H1 (cell line): ENCODE measurements around the gene SGSH. TPM values are rescaled to one million over a fixed set of nuclear protein-coding genes. Genes with fewer than 3 reads are reported as not detected.

Source experiments
- CTCF ChIA-PET: fragments of 300-600 bp; sonication (Branson Sonifier 250); formaldehyde crosslinking; loops from one replicate; lab custom pipeline; 2021; ENCODE audit not compliant: partially characterized antibody; lab: Charles Lee
- POLR2A ChIA-PET: fragments of 300-600 bp; sonication (Branson Sonifier 250); formaldehyde crosslinking; loops from one replicate; lab custom pipeline; 2021; ENCODE audit warnings: inconsistent platforms; ENCODE audit not compliant: partially characterized antibody; lab: Charles Lee
- DNase-seq, 2 experiments: peaks; one replicate each; pipeline versions ENCODE4 v3.0.0 to v3.0.0-alpha.2; 2010 to 2022; ENCODE audit warnings: low spot score in 2 of 2, low read depth in 1 of 2, mixed read lengths in 1 of 2
- FAIRE-seq: peaks from 2 replicates; lab custom pipeline; 2011; peaks lifted over from hg19 to GRCh38; lab: Jason Lieb, UNC
- H2AFZ ChIP-seq: 2 replicates; pipeline ENCODE4 v1.8.1; 2012; ENCODE audit warnings: low read length, inconsistent platforms
- H2AK5ac ChIP-seq: 2 replicates; pipeline ENCODE4 v1.6.1; 2013; ENCODE audit warnings: low read depth, low read length
- H2BK120ac ChIP-seq: replicated peaks from 2 replicates; pipeline ENCODE3; 2013; ENCODE audit warnings: low read depth, low read length, inconsistent platforms
- H2BK12ac ChIP-seq: 2 replicates; pipeline ENCODE4 v1.6.1; 2013; ENCODE audit warnings: low read depth, low read length
- H2BK15ac ChIP-seq: 2 replicates; pipeline ENCODE4 v1.6.1; 2013; ENCODE audit warnings: low read length
- H2BK20ac ChIP-seq: 2 replicates; pipeline ENCODE4 v1.6.1; 2013; ENCODE audit warnings: low read length
- H2BK5ac ChIP-seq: 2 replicates; pipeline ENCODE4 v1.6.1; 2013; ENCODE audit warnings: low read depth, low read length
- H3K14ac ChIP-seq: 2 replicates; pipeline ENCODE4 v1.6.1; 2013; ENCODE audit warnings: inconsistent platforms; ENCODE audit not compliant: insufficient read length
- H3K18ac ChIP-seq: 2 replicates; pipeline ENCODE4 v1.6.1; 2013; ENCODE audit warnings: low read length; ENCODE audit errors: extremely low read depth
- H3K23ac ChIP-seq: 2 replicates; pipeline ENCODE4 v1.6.1; 2013; ENCODE audit warnings: inconsistent platforms; ENCODE audit not compliant: insufficient read length
- H3K23me2 ChIP-seq: 2 replicates; pipeline ENCODE4 v1.6.1; 2013; ENCODE audit warnings: low read depth, low read length
- H3K27ac ChIP-seq: 2 replicates; pipeline ENCODE4 v1.6.1; 2011; ENCODE audit warnings: low read depth, low read length, inconsistent platforms
- H3K27me3 ChIP-seq, 4 experiments: replicated peaks in 1 of 4; 1 replicate in 1 of 4; 2 replicates in 3 of 4; pipeline versions ENCODE4 v1.6.1 to v1.8.1; 2011 to 2013; ENCODE audit warnings: low read length in 3 of 4, mild to moderate bottlenecking in 3 of 4, inconsistent platforms in 2 of 4, mixed read lengths in 2 of 4, moderate library complexity in 1 of 4; ENCODE audit not compliant: control insufficient read depth in 3 of 4, insufficient read depth in 3 of 4; ENCODE audit errors: extremely low read depth in 1 of 4
- H3K36me3 ChIP-seq, 4 experiments: 2 replicates each; pipeline versions ENCODE4 v1.6.1 to v1.8.1; 2011 to 2013; ENCODE audit warnings: mild to moderate bottlenecking in 4 of 4, low read length in 3 of 4, moderate library complexity in 2 of 4, control low read depth in 1 of 4, inconsistent platforms in 1 of 4; ENCODE audit not compliant: insufficient read depth in 4 of 4, control insufficient read depth in 2 of 4
- H3K4ac ChIP-seq: replicated peaks from 2 replicates; pipeline ENCODE3; 2013; ENCODE audit warnings: low read length, low read depth, mixed read lengths, inconsistent platforms; ENCODE audit not compliant: insufficient read length
- H3K4me1 ChIP-seq, 4 experiments: replicated peaks in 1 of 4; 1 replicate in 1 of 4; 2 replicates in 3 of 4; pipeline versions ENCODE4 v1.6.1 to v1.8.1; 2011 to 2013; ENCODE audit warnings: low read length in 3 of 4, inconsistent platforms in 2 of 4, mixed read lengths in 1 of 4; ENCODE audit not compliant: insufficient read depth in 4 of 4, control insufficient read depth in 3 of 4
- H3K4me2 ChIP-seq, 2 experiments: 2 replicates each; pipeline versions ENCODE4 v1.6.1 to v1.8.1; 2011 to 2013; ENCODE audit warnings: low read depth in 2 of 2, low read length in 2 of 2, control low read depth in 1 of 2, inconsistent platforms in 1 of 2, mild to moderate bottlenecking in 1 of 2; ENCODE audit not compliant: insufficient read depth in 1 of 2
- H3K4me3 ChIP-seq, 4 experiments: fragments of 200-600, 300-600 bp in 1 of 4; sonication (generic), shearing (Covaris generic), sonication (Bioruptor Twin) in 1 of 4; 2 replicates each; pipeline versions ENCODE4 v1.5.1 to v1.8.1; 2011 to 2016; ENCODE audit warnings: low read length in 4 of 4, low read depth in 3 of 4, control low read depth in 2 of 4, inconsistent platforms in 2 of 4, mild to moderate bottlenecking in 2 of 4, mixed read lengths in 1 of 4, moderate library complexity in 1 of 4; ENCODE audit not compliant: insufficient read depth in 2 of 4; ENCODE audit errors: extremely low read depth in 1 of 4
- H3K56ac ChIP-seq: replicated peaks from 2 replicates; pipeline ENCODE3; 2013; ENCODE audit warnings: low read depth, mild to moderate bottlenecking, mixed read lengths, low read length, inconsistent platforms; ENCODE audit not compliant: insufficient read length
- H3K79me1 ChIP-seq: 2 replicates; pipeline ENCODE4 v1.6.1; 2013; ENCODE audit warnings: low read depth, low read length, control low read depth
- H3K79me2 ChIP-seq, 2 experiments: 2 replicates each; pipeline versions ENCODE4 v1.6.1 to v1.8.1; 2012 to 2013; ENCODE audit warnings: low read length in 2 of 2, mild to moderate bottlenecking in 2 of 2, inconsistent platforms in 1 of 2; ENCODE audit not compliant: insufficient read depth in 2 of 2, control insufficient read depth in 1 of 2
- H3K9ac ChIP-seq, 4 experiments: replicated peaks in 1 of 4; 1 replicate in 1 of 4; 2 replicates in 3 of 4; pipeline versions ENCODE4 v1.6.1 to v1.8.1; 2011 to 2013; ENCODE audit warnings: low read depth in 3 of 4, low read length in 3 of 4, control low read depth in 2 of 4, mild to moderate bottlenecking in 2 of 4, moderate library complexity in 2 of 4, inconsistent platforms in 1 of 4; ENCODE audit errors: extremely low read depth in 1 of 4
- H3K9me3 ChIP-seq, 2 experiments: 2 replicates each; pipeline versions ENCODE4 v1.6.1 to v1.8.1; 2012 to 2013; ENCODE audit warnings: mild to moderate bottlenecking in 2 of 2, moderate library complexity in 2 of 2, control low read depth in 1 of 2, inconsistent platforms in 1 of 2, low read depth in 1 of 2, low read length in 1 of 2, mixed read lengths in 1 of 2; ENCODE audit not compliant: insufficient read depth in 2 of 2
- H4K20me1 ChIP-seq, 2 experiments: replicated peaks in 1 of 2; 2 replicates each; pipeline versions ENCODE3 to v1.8.1; 2011 to 2013; ENCODE audit warnings: inconsistent platforms in 2 of 2, low read length in 2 of 2, mild to moderate bottlenecking in 1 of 2; ENCODE audit not compliant: insufficient read depth in 2 of 2, control insufficient read depth in 1 of 2
- H4K5ac ChIP-seq: 2 replicates; pipeline ENCODE4 v1.6.1; 2013; ENCODE audit warnings: low read length, low read depth, mixed read lengths, inconsistent platforms; ENCODE audit not compliant: insufficient read length
- H4K8ac ChIP-seq: 2 replicates; pipeline ENCODE4 v1.8.0; 2013; ENCODE audit warnings: mild to moderate bottlenecking, moderate library complexity, low read length, inconsistent platforms; ENCODE audit not compliant: insufficient read depth; ENCODE audit errors: extremely low read depth
- H4K91ac ChIP-seq: replicated peaks from 2 replicates; pipeline ENCODE3; 2013; ENCODE audit warnings: low read length, mixed read lengths, inconsistent platforms; ENCODE audit not compliant: insufficient read length
- USF2 ChIP-seq: IDR thresholded peaks from 2 replicates; pipeline ENCODE4 v1.6.1; 2011; ENCODE audit warnings: low read length, improper control_type of control experiment
- WGBS, 2 experiments: shearing (Covaris generic) in 1 of 2; methylation state at CpG; one replicate each; pipeline versions ENCODE4 v1.1.6 to v1.1.7; 2013 to 2015; ENCODE audit warnings: low lambda C conversion rate in 2 of 2, mixed read lengths in 2 of 2, inconsistent platforms in 1 of 2, low coverage in 1 of 2, missing lambda C conversion rate in 1 of 2; ENCODE audit not compliant: insufficient replicate concordance in 2 of 2, insufficient coverage in 1 of 2, insufficient read length in 1 of 2; ENCODE audit errors: extremely low coverage in 1 of 2, missing lambda C conversion rate in 1 of 2; 5-methylcytosine and 5-hydroxymethylcytosine counted together
- polyA plus RNA-seq, 7 experiments: library from polyadenylated mRNA; depleted of rRNA in 3 of 7; stranded (reverse) in 5 of 7; unstranded in 2 of 7; fragments of >200 nt in 5 of 7; fragments of 200-250 nt in 2 of 7; gene quantifications; 1 replicate in 5 of 7; 2 replicates in 1 of 7; 4 replicates in 1 of 7; pipeline versions ENCODE4 v1.2.1 to v1.2.3, GENCODE V29; 2011 to 2013; ENCODE audit warnings: missing spikeins in 2 of 7, mixed read lengths in 2 of 7
- total RNA-seq: library from RNA; stranded (reverse); fragmentation: NEBNext Ultra II Directional; extraction: Animal tissue kit (Norgen Biotek cat#: 25700); gene quantifications from 2 replicates; pipeline ENCODE4 v1.2.1, GENCODE V29; 2021

Gene SGSH
- total and polyA plus RNA-seq, 2 of the 8 experiments (the other 6 are each of a cell fraction or from before 2014, with no cell fraction given) = 18.0 to 19.6 TPM

DNA sequence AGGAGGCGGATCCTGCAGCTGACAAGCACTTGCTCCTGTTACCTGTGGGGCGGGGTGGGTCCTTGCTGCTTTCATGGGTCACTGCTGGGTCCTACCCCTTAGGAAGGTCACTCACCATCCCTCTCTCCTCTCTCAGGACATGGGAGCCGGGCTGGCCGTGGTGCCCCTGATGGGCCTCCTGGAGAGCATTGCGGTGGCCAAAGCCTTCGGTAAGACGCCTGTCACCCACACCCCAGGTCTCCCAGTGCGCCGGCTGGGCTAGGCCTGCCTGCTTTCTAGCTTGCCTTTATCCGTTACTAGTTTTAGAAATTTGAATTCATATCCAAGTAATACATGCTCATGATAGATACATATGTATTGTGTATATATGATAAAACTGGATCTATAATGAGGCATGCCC lies 17.3 kb upstream of the SGSH start:
- FAIRE-seq = no peak
- TF ChIP-seq USF2 = no peak

More for the DNA sequence above, 17.3 kb upstream of the SGSH start:
- Histone ChIP-seq H4K91ac (no peak overlapping the region), H3K23me2 (no peaks in the 10 kb centered on the region), H3K36me3 (peaks cover 0 to 6% (median 1%) of the 10 kb centered on the region in 4 experiments; a peak in 3 of 8 replicates), H2BK5ac (no peak overlapping the region), H3K79me1 (0 out of 2 replicates have a peak, but pooled peaks cover 2% of the 10 kb centered on the region), H3K18ac (no peak overlapping the region), H3K4me1 (no peaks in the 10 kb centered on the region), H3K9me3 (0 out of 4 replicates have a peak, but pooled peaks cover 0 to under 1% of the 10 kb centered on the region in 2 experiments), H2AK5ac (no peak overlapping the region), H2AFZ (no peak overlapping the region), H2BK12ac (no peak overlapping the region), H3K27ac (no peak overlapping the region), H3K9ac (no peak overlapping the region), H3K4ac (no peak overlapping the region), H2BK15ac (no peak overlapping the region), H3K4me2 (no peak overlapping the region), H4K5ac (no peak overlapping the region), H2BK120ac (no peak overlapping the region), H4K20me1 (peaks cover 0 to 3% of the 10 kb centered on the region in 2 experiments), H4K8ac (no peak overlapping the region), H3K23ac (no peak overlapping the region), H3K14ac (no peak overlapping the region), H2BK20ac (no peak overlapping the region), H3K4me3 (no peak overlapping the region), H3K56ac (no peak overlapping the region), H3K79me2 (no peaks in the 10 kb centered on the region), H3K27me3 (no peaks in the 10 kb centered on the region)
- WGBS, 2 experiments = 96% methylated on average over 10 of the region's 10 CpGs; no CpG with 5 or more reads in 1 of the 2 experiments
- CTCF ChIA-PET = interaction anchor here (1.0 to 4.6 kb wide), 4 partner anchors 11 to 46 kb away, joined by 4 to 20 read pairs (median 10); no protein-coding TSS in a partner anchor
- POLR2A ChIA-PET = interaction anchor here (2.0 kb wide), 2 partner anchors 12 to 33 kb away, joined by 4 to 7 read pairs; no protein-coding TSS in a partner anchor
- no peak for DNase-seq
